SK-N-SH treated with all-trans-retinoic acid at 6 μM for 48 hours (cell line): ENCODE results near the gene ASB4.

Experiments used
- ATAC-seq: fragments of 200-7000 bp; cut with Tn5 transposase; 3 replicates; pipeline ENCODE4 v1.9.1; 2020; ENCODE audit warnings: mild to moderate bottlenecking, moderate library complexity
- ARNTL ChIP-seq: fragments of 450-650 bp; formaldehyde crosslinking; IDR thresholded peaks from 2 replicates; pipeline ENCODE4 v1.5.0; 2020; ENCODE audit warnings: low read depth, mild to moderate bottlenecking, moderate library complexity, borderline replicate concordance
- BACH2 ChIP-seq: fragments of 250-450 bp; sonication (Bioruptor Pico); IDR thresholded peaks from 2 replicates; pipeline ENCODE4 v1.9.0; 2021; ENCODE audit warnings: mild to moderate bottlenecking, borderline replicate concordance
- CSDC2 ChIP-seq: fragments of 250-450 bp; sonication (Bioruptor Pico); IDR thresholded peaks from 2 replicates; pipeline ENCODE4 v1.5.0; 2020; ENCODE audit warnings: mild to moderate bottlenecking, moderate library complexity
- ESRRG ChIP-seq: fragments of 250-450 bp; sonication (Bioruptor Pico); IDR thresholded peaks from 2 replicates; pipeline ENCODE4 v1.6.1; 2021; ENCODE audit warnings: mild to moderate bottlenecking
- GLIS3 ChIP-seq: fragments of 250-450 bp; sonication (Bioruptor Pico); IDR thresholded peaks from 2 replicates; pipeline ENCODE4 v1.5.0; 2020; ENCODE audit warnings: mild to moderate bottlenecking, moderate library complexity
- OSR1 ChIP-seq: fragments of 250-450 bp; sonication (Bioruptor Pico); IDR thresholded peaks from 2 replicates; pipeline ENCODE4 v1.8.0; 2022; ENCODE audit warnings: moderate library complexity, mild to moderate bottlenecking, inconsistent platforms
- POU6F1 ChIP-seq: fragments of 250-450 bp; sonication (Bioruptor Pico); IDR thresholded peaks from 2 replicates; pipeline ENCODE4 v1.8.0; 2021; ENCODE audit warnings: low read depth, mild to moderate bottlenecking, moderate library complexity, borderline replicate concordance
- PPARA ChIP-seq: fragments of 250-450 bp; sonication (Bioruptor Pico); IDR thresholded peaks from 2 replicates; pipeline ENCODE4 v1.5.0; 2020; ENCODE audit warnings: mild to moderate bottlenecking, borderline replicate concordance
- RARB ChIP-seq: fragments of 250-450 bp; sonication (Bioruptor Pico); IDR thresholded peaks from 2 replicates; pipeline ENCODE4 v1.8.0; 2021; ENCODE audit warnings: mild to moderate bottlenecking, moderate library complexity
- SNAI2 ChIP-seq: fragments of 250-450 bp; sonication (Bioruptor Pico); IDR thresholded peaks from 2 replicates; pipeline ENCODE4 v1.5.0; 2020; ENCODE audit warnings: mild to moderate bottlenecking, moderate library complexity
- TCF4 ChIP-seq: fragments of 250-450 bp; sonication (Bioruptor Pico); IDR thresholded peaks from 2 replicates; pipeline ENCODE4 v1.8.0; 2021; ENCODE audit warnings: mild to moderate bottlenecking, moderate library complexity, borderline replicate concordance
- TOX ChIP-seq: fragments of 250-450 bp; sonication (Bioruptor Pico); IDR thresholded peaks from 2 replicates; pipeline ENCODE4 v1.8.0; 2021; ENCODE audit warnings: mild to moderate bottlenecking, moderate library complexity, borderline replicate concordance
- ZC3H10 ChIP-seq: fragments of 250-450 bp; sonication (Bioruptor Pico); IDR thresholded peaks from 2 replicates; pipeline ENCODE4 v1.5.1; 2021; ENCODE audit warnings: mild to moderate bottlenecking, moderate library complexity
- ZFP30 ChIP-seq: fragments of 450-650 bp; formaldehyde crosslinking; IDR thresholded peaks from 2 replicates; pipeline ENCODE4 v1.5.0; 2022; ENCODE audit warnings: mild to moderate bottlenecking, moderate library complexity
- ZNF565 ChIP-seq: fragments of 450-650 bp; formaldehyde crosslinking; conservative IDR thresholded peaks from 2 replicates; pipeline ENCODE4 v1.5.0; 2020; ENCODE audit warnings: low read depth, mild to moderate bottlenecking, moderate library complexity
- ZNF8 ChIP-seq: fragments of 450-650 bp; formaldehyde crosslinking; IDR thresholded peaks from 2 replicates; pipeline ENCODE4 v1.5.0; 2020; ENCODE audit warnings: mild to moderate bottlenecking, moderate library complexity
- TF ChIP-seq, protein P1 (sequence below): fragments of 250-450 bp; sonication (Bioruptor Pico); IDR thresholded peaks from 2 replicates; pipeline ENCODE4 v1.8.0; 2020; ENCODE audit warnings: mild to moderate bottlenecking, moderate library complexity, borderline replicate concordance
- TF ChIP-seq, protein P2 (sequence below): fragments of 250-450 bp; sonication (Bioruptor Pico); IDR thresholded peaks from 2 replicates; pipeline ENCODE4 v1.5.0; 2020; ENCODE audit warnings: mild to moderate bottlenecking, moderate library complexity
- TF ChIP-seq, protein P3 (sequence below): fragments of 250-450 bp; sonication (Bioruptor Pico); IDR thresholded peaks from 2 replicates; pipeline ENCODE4 v1.5.1; 2020; ENCODE audit warnings: low read depth, mild to moderate bottlenecking, moderate library complexity

Gene ASB4

GRCh38 chr7:95490231-95490762 lies 4.6 kb downstream of the ASB4 start:
- TF ChIP-seq RARB = no peak
- no peak for TF ChIP-seq PPARA (CRISPR knock-in tag)
- no peak for TF ChIP-seq ESRRG
- no peak for TF ChIP-seq OSR1 (CRISPR knock-in tag)
- no peak for TF ChIP-seq ZNF8 (CRISPR knock-in tag)
- no peak for TF ChIP-seq CSDC2 (CRISPR knock-in tag)
- no peak for ATAC-seq

- no peak for TF ChIP-seq ZNF565
- TF ChIP-seq, protein P1, sequence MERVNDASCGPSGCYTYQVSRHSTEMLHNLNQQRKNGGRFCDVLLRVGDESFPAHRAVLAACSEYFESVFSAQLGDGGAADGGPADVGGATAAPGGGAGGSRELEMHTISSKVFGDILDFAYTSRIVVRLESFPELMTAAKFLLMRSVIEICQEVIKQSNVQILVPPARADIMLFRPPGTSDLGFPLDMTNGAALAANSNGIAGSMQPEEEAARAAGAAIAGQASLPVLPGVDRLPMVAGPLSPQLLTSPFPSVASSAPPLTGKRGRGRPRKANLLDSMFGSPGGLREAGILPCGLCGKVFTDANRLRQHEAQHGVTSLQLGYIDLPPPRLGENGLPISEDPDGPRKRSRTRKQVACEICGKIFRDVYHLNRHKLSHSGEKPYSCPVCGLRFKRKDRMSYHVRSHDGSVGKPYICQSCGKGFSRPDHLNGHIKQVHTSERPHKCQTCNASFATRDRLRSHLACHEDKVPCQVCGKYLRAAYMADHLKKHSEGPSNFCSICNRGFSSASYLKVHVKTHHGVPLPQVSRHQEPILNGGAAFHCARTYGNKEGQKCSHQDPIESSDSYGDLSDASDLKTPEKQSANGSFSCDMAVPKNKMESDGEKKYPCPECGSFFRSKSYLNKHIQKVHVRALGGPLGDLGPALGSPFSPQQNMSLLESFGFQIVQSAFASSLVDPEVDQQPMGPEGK (CRISPR knock-in tag) = no peak
- TF ChIP-seq POU6F1 = no peak
- TF ChIP-seq ZNF8 (CRISPR knock-in tag) = no peak
- TF ChIP-seq BACH2 = no peak
- no peak for TF ChIP-seq ZFP30 (CRISPR knock-in tag)
- TF ChIP-seq, protein P2, sequence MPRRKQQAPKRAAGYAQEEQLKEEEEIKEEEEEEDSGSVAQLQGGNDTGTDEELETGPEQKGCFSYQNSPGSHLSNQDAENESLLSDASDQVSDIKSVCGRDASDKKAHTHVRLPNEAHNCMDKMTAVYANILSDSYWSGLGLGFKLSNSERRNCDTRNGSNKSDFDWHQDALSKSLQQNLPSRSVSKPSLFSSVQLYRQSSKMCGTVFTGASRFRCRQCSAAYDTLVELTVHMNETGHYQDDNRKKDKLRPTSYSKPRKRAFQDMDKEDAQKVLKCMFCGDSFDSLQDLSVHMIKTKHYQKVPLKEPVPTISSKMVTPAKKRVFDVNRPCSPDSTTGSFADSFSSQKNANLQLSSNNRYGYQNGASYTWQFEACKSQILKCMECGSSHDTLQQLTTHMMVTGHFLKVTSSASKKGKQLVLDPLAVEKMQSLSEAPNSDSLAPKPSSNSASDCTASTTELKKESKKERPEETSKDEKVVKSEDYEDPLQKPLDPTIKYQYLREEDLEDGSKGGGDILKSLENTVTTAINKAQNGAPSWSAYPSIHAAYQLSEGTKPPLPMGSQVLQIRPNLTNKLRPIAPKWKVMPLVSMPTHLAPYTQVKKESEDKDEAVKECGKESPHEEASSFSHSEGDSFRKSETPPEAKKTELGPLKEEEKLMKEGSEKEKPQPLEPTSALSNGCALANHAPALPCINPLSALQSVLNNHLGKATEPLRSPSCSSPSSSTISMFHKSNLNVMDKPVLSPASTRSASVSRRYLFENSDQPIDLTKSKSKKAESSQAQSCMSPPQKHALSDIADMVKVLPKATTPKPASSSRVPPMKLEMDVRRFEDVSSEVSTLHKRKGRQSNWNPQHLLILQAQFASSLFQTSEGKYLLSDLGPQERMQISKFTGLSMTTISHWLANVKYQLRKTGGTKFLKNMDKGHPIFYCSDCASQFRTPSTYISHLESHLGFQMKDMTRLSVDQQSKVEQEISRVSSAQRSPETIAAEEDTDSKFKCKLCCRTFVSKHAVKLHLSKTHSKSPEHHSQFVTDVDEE (CRISPR knock-in tag) = no peak
- no peak for TF ChIP-seq TOX (CRISPR knock-in tag)
- TF ChIP-seq ESRRG = no peak
- TF ChIP-seq SNAI2 = no peak
- TF ChIP-seq ZC3H10 (CRISPR knock-in tag) = no peak
- no peak for TF ChIP-seq OSR1 (CRISPR knock-in tag)
- ATAC-seq = no peak
Measured at GRCh38 chr7:95491201-95491600, 5.5 kb downstream of the ASB4 start.

GRCh38 chr7:95491634-95492314 lies 6.0 kb downstream of the ASB4 start:
- TF ChIP-seq OSR1 (CRISPR knock-in tag) = no peak
- no peak for TF ChIP-seq ZNF565
- no peak for TF ChIP-seq ARNTL (CRISPR knock-in tag)
- TF ChIP-seq ZC3H10 (CRISPR knock-in tag) = no peak
- no peak for TF ChIP-seq GLIS3 (CRISPR knock-in tag)
- no peak for TF ChIP-seq TCF4
- no peak for TF ChIP-seq POU6F1
- TF ChIP-seq RARB = no peak
- no peak for TF ChIP-seq PPARA (CRISPR knock-in tag)
- TF ChIP-seq, protein P3, sequence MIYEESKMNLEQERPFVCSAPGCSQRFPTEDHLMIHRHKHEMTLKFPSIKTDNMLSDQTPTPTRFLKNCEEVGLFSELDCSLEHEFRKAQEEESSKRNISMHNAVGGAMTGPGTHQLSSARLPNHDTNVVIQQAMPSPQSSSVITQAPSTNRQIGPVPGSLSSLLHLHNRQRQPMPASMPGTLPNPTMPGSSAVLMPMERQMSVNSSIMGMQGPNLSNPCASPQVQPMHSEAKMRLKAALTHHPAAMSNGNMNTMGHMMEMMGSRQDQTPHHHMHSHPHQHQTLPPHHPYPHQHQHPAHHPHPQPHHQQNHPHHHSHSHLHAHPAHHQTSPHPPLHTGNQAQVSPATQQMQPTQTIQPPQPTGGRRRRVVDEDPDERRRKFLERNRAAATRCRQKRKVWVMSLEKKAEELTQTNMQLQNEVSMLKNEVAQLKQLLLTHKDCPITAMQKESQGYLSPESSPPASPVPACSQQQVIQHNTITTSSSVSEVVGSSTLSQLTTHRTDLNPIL (CRISPR knock-in tag) = no peak
- no peak for TF ChIP-seq TOX (CRISPR knock-in tag)
- no peak for TF ChIP-seq ZNF8 (CRISPR knock-in tag)
- TF ChIP-seq CSDC2 (CRISPR knock-in tag) = no peak
- TF ChIP-seq, protein P1 (CRISPR knock-in tag) = no peak

More at GRCh38 chr7:95491634-95492314, 6.0 kb downstream of the ASB4 start:
- ATAC-seq = peak; percentile 48
